ENCODE data around the gene TDRD10.

The TDRD10 gene

GRCh38 chr1:154502744-154503115 lies 711 bp downstream of the TDRD10 start:
- H3K79me2 ChIP-seq (ENCODE audit: control insufficient read depth, insufficient read depth, low read length, poor library complexity): no peaks in the 10 kb centered on the region
- no peak overlapping the region for H3K14ac ChIP-seq (ENCODE audit: low read length)
- H3K9me3 ChIP-seq (ENCODE audit: insufficient read depth, low read depth, low read length): peaks cover 12% of the 10 kb centered on the region
- H3K9ac ChIP-seq (ENCODE audit: low read length): no peak overlapping the region
- no peak overlapping the region for H3K18ac ChIP-seq (ENCODE audit: low read length)
- H2BK12ac ChIP-seq (ENCODE audit: low read length): no peak overlapping the region
- H3K4me1 ChIP-seq (ENCODE audit: control insufficient read depth in 1 of 2, insufficient read depth in 2 of 2, low read length in 2 of 2): peaks cover 8 to 13% of the 10 kb centered on the region in 2 experiments
- H4K12ac ChIP-seq (ENCODE audit: low read depth, low read length): no peak overlapping the region
- H2BK5ac ChIP-seq (ENCODE audit: low read depth, low read length, poor library complexity): no peak overlapping the region
- DNase-seq: no peak
- no peak overlapping the region for H3K4ac ChIP-seq (ENCODE audit: low read depth, low read length)
- no peak overlapping the region for H2BK120ac ChIP-seq (ENCODE audit: insufficient read depth, low read length, poor library complexity)
- H4K8ac ChIP-seq (ENCODE audit: low read depth, low read length): no peak overlapping the region
- H3K79me1 ChIP-seq (ENCODE audit: low read length): no peaks in the 10 kb centered on the region
- no peak overlapping the region for H2AK5ac ChIP-seq (ENCODE audit: low read length)
- no peak overlapping the region for H3K27ac ChIP-seq (ENCODE audit: low read depth, low read length)
- H3K23ac ChIP-seq (ENCODE audit: low read length): no peak overlapping the region
- H3K27me3 ChIP-seq (ENCODE audit: insufficient read depth, low read length): peaks cover 46% of the 10 kb centered on the region
- no CpG with 5 or more reads among the region's 43 CpGs for WGBS (ENCODE audit: extremely low coverage, insufficient coverage, insufficient read length)
- H2AFZ ChIP-seq (ENCODE audit: insufficient read depth, low read length, poor library complexity): peak overlapping the region; percentile 25
- H4K91ac ChIP-seq (ENCODE audit: low read depth, low read length): no peak overlapping the region
- no peak overlapping the region for H3K4me2 ChIP-seq (ENCODE audit: low read length)
- H3K4me3 ChIP-seq (ENCODE audit: low read depth, low read length): no peak overlapping the region
- no peaks in the 10 kb centered on the region for H3K36me3 ChIP-seq (ENCODE audit: control insufficient read depth in 1 of 2, insufficient read depth in 2 of 2, low read length in 2 of 2)

- no peak overlapping the region for H3K4ac ChIP-seq (ENCODE audit: low read depth, low read length)
- H2BK120ac ChIP-seq (ENCODE audit: insufficient read depth, low read length, poor library complexity): no peak overlapping the region
- WGBS (ENCODE audit: extremely low coverage, insufficient coverage, insufficient read length): no CpG with 5 or more reads among the region's 5 CpGs
These were observed 1.9 kb downstream of the TDRD10 start for GRCh38 chr1:154503898-154504297.

GRCh38 chr1:154512760-154513159 lies 10.7 kb downstream of the TDRD10 start:
- Histone ChIP-seq H3K14ac (ENCODE audit: low read length) (no peak overlapping the region), H3K79me2 (ENCODE audit: control insufficient read depth, insufficient read depth, low read length, poor library complexity) (no peaks in the 10 kb centered on the region), H3K23ac (ENCODE audit: low read length) (no peak overlapping the region), H3K36me3 (ENCODE audit: control insufficient read depth in 1 of 2, insufficient read depth in 2 of 2, low read length in 2 of 2) (no peaks in the 10 kb centered on the region), H3K79me1 (ENCODE audit: low read length) (no peaks in the 10 kb centered on the region), H3K18ac (ENCODE audit: low read length) (no peak overlapping the region), H3K4me1 (ENCODE audit: control insufficient read depth in 1 of 2, insufficient read depth in 2 of 2, low read length in 2 of 2) (no peaks in the 10 kb centered on the region), H4K8ac (ENCODE audit: low read depth, low read length) (no peak overlapping the region), H2BK12ac (ENCODE audit: low read length) (no peak overlapping the region), H2AFZ (ENCODE audit: insufficient read depth, low read length, poor library complexity) (no peak overlapping the region), H3K4me2 (ENCODE audit: low read length) (no peak overlapping the region), H2BK120ac (ENCODE audit: insufficient read depth, low read length, poor library complexity) (no peak overlapping the region), H4K12ac (ENCODE audit: low read depth, low read length) (no peak overlapping the region), H3K27me3 (ENCODE audit: insufficient read depth, low read length) (no peaks in the 10 kb centered on the region), H3K9ac (ENCODE audit: low read length) (no peak overlapping the region), H2BK5ac (ENCODE audit: low read depth, low read length, poor library complexity) (no peak overlapping the region), H3K4me3 (ENCODE audit: low read depth, low read length) (no peak overlapping the region), H3K27ac (ENCODE audit: low read depth, low read length) (no peak overlapping the region), H3K4ac (ENCODE audit: low read depth, low read length) (no peak overlapping the region), H4K91ac (ENCODE audit: low read depth, low read length) (no peak overlapping the region), H2AK5ac (ENCODE audit: low read length) (no peak overlapping the region), H3K9me3 (ENCODE audit: insufficient read depth, low read depth, low read length) (peaks cover 1% of the 10 kb centered on the region)
- DNase-seq: no peak
- no CpG with 5 or more reads among the region's 3 CpGs for WGBS (ENCODE audit: extremely low coverage, insufficient coverage, insufficient read length)

More at GRCh38 chr1:154503898-154504297, 1.9 kb downstream of the TDRD10 start:
- no peak overlapping the region for H4K8ac ChIP-seq (ENCODE audit: low read depth, low read length)
- no peak overlapping the region for H4K91ac ChIP-seq (ENCODE audit: low read depth, low read length)
- no peak overlapping the region for H2BK5ac ChIP-seq (ENCODE audit: low read depth, low read length, poor library complexity)
- H3K9me3 ChIP-seq (ENCODE audit: insufficient read depth, low read depth, low read length): peaks cover 12% of the 10 kb centered on the region
- H3K79me2 ChIP-seq (ENCODE audit: control insufficient read depth, insufficient read depth, low read length, poor library complexity): no peaks in the 10 kb centered on the region
- H3K23ac ChIP-seq (ENCODE audit: low read length): no peak overlapping the region
- H3K4me3 ChIP-seq (ENCODE audit: low read depth, low read length): no peak overlapping the region
- DNase-seq: no peak
- no peak overlapping the region for H2AK5ac ChIP-seq (ENCODE audit: low read length)
- H3K27me3 ChIP-seq (ENCODE audit: insufficient read depth, low read length): peaks cover 46% of the 10 kb centered on the region
- H3K4me2 ChIP-seq (ENCODE audit: low read length): no peak overlapping the region
- H4K12ac ChIP-seq (ENCODE audit: low read depth, low read length): no peak overlapping the region
- H3K27ac ChIP-seq (ENCODE audit: low read depth, low read length): no peak overlapping the region
- no peak overlapping the region for H3K9ac ChIP-seq (ENCODE audit: low read length)
- H3K4me1 ChIP-seq (ENCODE audit: control insufficient read depth in 1 of 2, insufficient read depth in 2 of 2, low read length in 2 of 2): peaks cover 8 to 13% of the 10 kb centered on the region in 2 experiments
- no peaks in the 10 kb centered on the region for H3K79me1 ChIP-seq (ENCODE audit: low read length)
- H3K18ac ChIP-seq (ENCODE audit: low read length): no peak overlapping the region
- H3K14ac ChIP-seq (ENCODE audit: low read length): no peak overlapping the region
- no peak overlapping the region for H2BK12ac ChIP-seq (ENCODE audit: low read length)
- H3K36me3 ChIP-seq (ENCODE audit: control insufficient read depth in 1 of 2, insufficient read depth in 2 of 2, low read length in 2 of 2): no peaks in the 10 kb centered on the region
- no peak overlapping the region for H2AFZ ChIP-seq (ENCODE audit: insufficient read depth, low read length, poor library complexity)

GRCh38 chr1:154514066-154514553 lies 12.1 kb downstream of the TDRD10 start:
- no peaks in the 10 kb centered on the region for H3K27me3 ChIP-seq (ENCODE audit: insufficient read depth, low read length)
- no peak overlapping the region for H2BK5ac ChIP-seq (ENCODE audit: low read depth, low read length, poor library complexity)
- H4K12ac ChIP-seq (ENCODE audit: low read depth, low read length): no peak overlapping the region
- no peak overlapping the region for H3K18ac ChIP-seq (ENCODE audit: low read length)
- no peaks in the 10 kb centered on the region for H3K79me2 ChIP-seq (ENCODE audit: control insufficient read depth, insufficient read depth, low read length, poor library complexity)
- no peak overlapping the region for H2BK12ac ChIP-seq (ENCODE audit: low read length)
- no CpG with 5 or more reads among the region's 7 CpGs for WGBS (ENCODE audit: extremely low coverage, insufficient coverage, insufficient read length)
- H3K4me3 ChIP-seq (ENCODE audit: low read depth, low read length): no peak overlapping the region
- H3K36me3 ChIP-seq (ENCODE audit: control insufficient read depth in 1 of 2, insufficient read depth in 2 of 2, low read length in 2 of 2): no peaks in the 10 kb centered on the region
- H3K4me2 ChIP-seq (ENCODE audit: low read length): no peak overlapping the region
- no peak overlapping the region for H3K27ac ChIP-seq (ENCODE audit: low read depth, low read length)
- no peaks in the 10 kb centered on the region for H3K4me1 ChIP-seq (ENCODE audit: control insufficient read depth in 1 of 2, insufficient read depth in 2 of 2, low read length in 2 of 2)
- no peak overlapping the region for H2AFZ ChIP-seq (ENCODE audit: insufficient read depth, low read length, poor library complexity)
- no peak overlapping the region for H3K14ac ChIP-seq (ENCODE audit: low read length)
- DNase-seq: no peak
- H3K79me1 ChIP-seq (ENCODE audit: low read length): no peaks in the 10 kb centered on the region
- H2BK120ac ChIP-seq (ENCODE audit: insufficient read depth, low read length, poor library complexity): no peak overlapping the region
- no peak overlapping the region for H3K9ac ChIP-seq (ENCODE audit: low read length)
- no peak overlapping the region for H2AK5ac ChIP-seq (ENCODE audit: low read length)
- H4K8ac ChIP-seq (ENCODE audit: low read depth, low read length): no peak overlapping the region
- peaks cover 1% of the 10 kb centered on the region for H3K9me3 ChIP-seq (ENCODE audit: insufficient read depth, low read depth, low read length)
- H3K23ac ChIP-seq (ENCODE audit: low read length): no peak overlapping the region
- H4K91ac ChIP-seq (ENCODE audit: low read depth, low read length): no peak overlapping the region
- H3K4ac ChIP-seq (ENCODE audit: low read depth, low read length): no peak overlapping the region

Data from trophoblast cell (in vitro differentiated cells and primary cell).